Activated CD8-positive, alpha-beta memory T cell treated with anti-CD3 and anti-CD28 coated beads, Interleukin-2, amount 50 U/mL, for 24 hours (primary cell): Measurements from ENCODE around the gene DIAPH1.
"Not testable (repeated sequence)": the region's sequence is repeated elsewhere in the genome, so short reads cannot be mapped to it uniquely, and the experiment has no call there.

Experiments
- DNase-seq: peaks from one replicate; pipeline ENCODE4 v3.0.0-alpha.2; 2020; ENCODE audit errors: extremely low read depth

DIAPH1 gene

GRCh38 chr5:141609921-141610320 lies 8.9 kb downstream of the DIAPH1 start:
- DNase-seq, result not testable (repeated sequence)

GRCh38 chr5:141609044-141609443 lies 9.8 kb downstream of the DIAPH1 start:
- no peak for DNase-seq

GRCh38 chr5:141608557-141608956 lies 10.2 kb downstream of the DIAPH1 start:
- no peak for DNase-seq

- no peak for DNase-seq
Measured at GRCh38 chr5:141608046-141608445, 10.8 kb downstream of the DIAPH1 start.

GRCh38 chr5:141605523-141606277 lies 13.1 kb downstream of the DIAPH1 start:
- peak; percentile 48 for DNase-seq

GRCh38 chr5:141603923-141604717 lies 14.7 kb downstream of the DIAPH1 start:
- no peak for DNase-seq

- no peak for DNase-seq
Measured at GRCh38 chr5:141602606-141603005, 16.2 kb downstream of the DIAPH1 start.

- DNase-seq, result no peak
Measured at GRCh38 chr5:141598391-141599345, 20.1 kb downstream of the DIAPH1 start.

GRCh38 chr5:141597814-141598213 lies 21.0 kb downstream of the DIAPH1 start:
- no peak for DNase-seq

- no peak for DNase-seq
Measured at GRCh38 chr5:141597394-141597793, 21.4 kb downstream of the DIAPH1 start.

- DNase-seq, result no peak
Measured at GRCh38 chr5:141596867-141597266, 21.9 kb downstream of the DIAPH1 start.

GRCh38 chr5:141590127-141590526 lies 28.7 kb downstream of the DIAPH1 start:
- DNase-seq, result no peak

- no peak for DNase-seq
Measured at GRCh38 chr5:141586246-141586645, 32.6 kb downstream of the DIAPH1 start.

GRCh38 chr5:141585594-141585993 lies 33.2 kb downstream of the DIAPH1 start:
- no peak for DNase-seq

- DNase-seq, result no peak
Measured at GRCh38 chr5:141574122-141574510, 44.7 kb downstream of the DIAPH1 start.

GRCh38 chr5:141573489-141574121 lies 45.2 kb downstream of the DIAPH1 start:
- DNase-seq, result no peak

- DNase-seq, result no peak
Measured at GRCh38 chr5:141570655-141571054, 48.1 kb downstream of the DIAPH1 start.

- DNase-seq, result no peak
Measured at GRCh38 chr5:141567513-141568117, 51.2 kb downstream of the DIAPH1 start.

GRCh38 chr5:141565826-141566570 lies 52.8 kb downstream of the DIAPH1 start:
- DNase-seq, result no peak

GRCh38 chr5:141564216-141564692 lies 54.5 kb downstream of the DIAPH1 start:
- peak; percentile 43 for DNase-seq
